ENCODE data around the gene MAPRE3.

Gene MAPRE3

GRCh38 chr2:27029051-27029450 is 58.6 kb downstream of the MAPRE3 start:
- no peak for DNase-seq
- H3K27me3 Mint-ChIP-seq = no peaks in the 10 kb centered on the region
- H3K27ac Mint-ChIP-seq = no peak overlapping the region
- no peaks in the 10 kb centered on the region for H3K9me3 Mint-ChIP-seq
- no peak for ATAC-seq
- H3K4me1 Mint-ChIP-seq = peaks cover 57% of the 10 kb centered on the region
- H3K4me3 Mint-ChIP-seq = no peak overlapping the region

- DNase-seq = peak; percentile 78 to 79
- peak; percentile 99 for ATAC-seq
- H3K27ac Mint-ChIP-seq = peak within 1 kb of the TSS; percentile 96
- H3K4me1 Mint-ChIP-seq = peaks cover 78% of the 10 kb centered on the region
- no peaks in the 10 kb centered on the region for H3K9me3 Mint-ChIP-seq
- peak within 1 kb of the TSS; percentile 93 to 96 for H3K4me3 Mint-ChIP-seq
- H3K27me3 Mint-ChIP-seq = no peaks in the 10 kb centered on the region
These were observed 62.2 kb downstream of the MAPRE3 start, which contains the start of gene TMEM214 for GRCh38 chr2:27032495-27033252. TMEM214 (plus strand) TSS chr2:27032965; CDS start chr2:27033016, 51 bp downstream.

DNA sequence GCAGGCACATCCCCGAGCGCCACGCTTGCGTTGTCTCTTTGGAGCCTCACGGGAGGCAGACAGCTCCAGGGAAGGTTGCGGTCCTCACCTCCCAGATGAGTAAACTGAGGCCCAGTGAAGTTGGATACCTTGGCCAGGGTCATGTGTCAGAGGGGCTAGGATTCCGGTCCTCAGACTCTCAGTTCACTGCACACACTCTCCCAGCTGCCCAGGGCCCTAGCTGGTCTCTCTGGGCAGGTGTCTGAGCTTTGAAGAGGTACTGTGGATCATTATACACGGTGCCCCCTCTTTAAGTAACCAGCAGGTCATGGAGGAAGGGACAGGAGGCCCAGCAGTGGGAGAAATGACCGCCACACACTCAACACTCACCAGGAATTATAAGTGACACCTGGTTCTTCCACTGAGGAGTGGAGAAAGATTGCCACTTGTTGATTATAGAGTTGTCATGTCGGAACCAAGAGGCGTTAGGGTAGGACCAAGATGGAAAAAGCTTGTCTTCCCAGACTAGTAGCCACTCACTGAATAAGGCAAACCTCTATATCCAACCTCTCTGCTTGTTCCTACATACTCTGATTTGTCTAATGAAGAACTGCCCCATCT is 62.9 kb downstream of the MAPRE3 start:
- DNase-seq = no peak
- peak; percentile 4 for ATAC-seq
- Mint-ChIP-seq H3K27me3 (no peaks in the 10 kb centered on the region), H3K4me1 (peaks cover 71% of the 10 kb centered on the region), H3K4me3 (peak overlapping the region; percentile 93 to 96), H3K27ac (peak overlapping the region; percentile 81 to 96), H3K9me3 (no peaks in the 10 kb centered on the region)

GRCh38 chr2:27038012-27038411 is 67.6 kb downstream of the MAPRE3 start:
- Mint-ChIP-seq H3K4me1 (peaks cover 34% of the 10 kb centered on the region), H3K27ac (no peak overlapping the region), H3K9me3 (no peaks in the 10 kb centered on the region), H3K27me3 (no peaks in the 10 kb centered on the region), H3K4me3 (no peak overlapping the region)
- ATAC-seq (no peak), DNase-seq (no peak)

DNA sequence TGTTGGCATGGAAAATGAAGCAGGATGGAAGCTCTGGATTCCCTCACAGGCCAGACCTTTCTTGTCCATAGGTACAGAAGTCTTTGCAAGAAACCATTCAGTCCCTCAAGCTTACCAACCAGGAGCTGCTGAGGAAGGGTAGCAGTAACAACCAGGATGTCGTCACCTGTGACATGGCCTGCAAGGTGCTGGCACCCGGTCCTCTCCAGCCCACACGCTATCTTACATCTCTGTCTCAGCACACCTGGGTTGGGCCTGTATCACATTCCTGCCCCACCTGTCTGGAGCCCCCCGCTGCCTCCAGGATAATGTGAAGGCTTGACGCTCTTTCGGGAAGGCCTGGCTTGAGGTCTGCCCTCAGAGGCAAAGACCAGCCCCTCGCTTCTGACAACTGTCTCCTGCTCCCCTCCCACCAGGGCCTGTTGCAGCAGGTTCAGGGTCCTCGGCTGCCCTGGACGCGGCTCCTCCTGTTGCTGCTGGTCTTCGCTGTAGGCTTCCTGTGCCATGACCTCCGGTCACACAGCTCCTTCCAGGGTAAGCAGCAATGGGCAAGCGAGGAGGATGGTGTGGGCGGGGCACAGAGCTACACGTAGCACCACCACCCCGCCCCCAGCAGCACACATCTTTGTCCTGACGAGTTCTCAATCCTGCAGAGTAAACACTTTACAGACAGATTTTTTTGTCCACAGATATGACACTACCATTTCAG is 68.3 kb downstream of the MAPRE3 start:
- Mint-ChIP-seq H3K27me3 (no peaks in the 10 kb centered on the region), H3K4me3 (no peak overlapping the region), H3K27ac (peak overlapping the region in 1 of 2 donors; percentile 86), H3K4me1 (peaks cover 28% of the 10 kb centered on the region), H3K9me3 (no peaks in the 10 kb centered on the region)
- DNase-seq = no peak
- no peak for ATAC-seq

DNA sequence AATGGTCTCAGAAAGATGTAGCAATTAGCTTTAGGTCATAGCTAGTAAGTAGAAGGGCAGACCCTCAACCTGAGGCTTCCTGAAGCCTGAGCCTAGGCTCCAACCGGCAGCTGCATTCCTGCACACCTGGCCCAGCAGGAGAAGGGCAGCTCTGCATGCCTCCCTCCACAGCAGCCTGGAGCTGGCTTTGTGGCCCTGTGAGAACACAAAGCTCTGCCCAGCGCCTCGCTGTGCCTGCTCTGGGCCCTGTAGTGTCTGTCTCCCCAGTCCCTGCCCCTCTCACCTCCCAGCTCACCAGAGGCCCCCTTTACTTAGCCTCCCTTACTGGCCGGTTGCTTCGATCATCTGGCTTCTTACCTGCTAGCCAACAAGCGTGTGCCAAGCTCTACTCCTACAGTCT is 69.0 kb downstream of the MAPRE3 start:
- DNase-seq (no peak), ATAC-seq (no peak)
- peak overlapping the region in 1 of 2 donors; percentile 59 for H3K27ac Mint-ChIP-seq
- H3K9me3 Mint-ChIP-seq = no peaks in the 10 kb centered on the region
- H3K4me1 Mint-ChIP-seq = peaks cover 22% of the 10 kb centered on the region
- no peaks in the 10 kb centered on the region for H3K27me3 Mint-ChIP-seq
- no peak overlapping the region for H3K4me3 Mint-ChIP-seq

DNA sequence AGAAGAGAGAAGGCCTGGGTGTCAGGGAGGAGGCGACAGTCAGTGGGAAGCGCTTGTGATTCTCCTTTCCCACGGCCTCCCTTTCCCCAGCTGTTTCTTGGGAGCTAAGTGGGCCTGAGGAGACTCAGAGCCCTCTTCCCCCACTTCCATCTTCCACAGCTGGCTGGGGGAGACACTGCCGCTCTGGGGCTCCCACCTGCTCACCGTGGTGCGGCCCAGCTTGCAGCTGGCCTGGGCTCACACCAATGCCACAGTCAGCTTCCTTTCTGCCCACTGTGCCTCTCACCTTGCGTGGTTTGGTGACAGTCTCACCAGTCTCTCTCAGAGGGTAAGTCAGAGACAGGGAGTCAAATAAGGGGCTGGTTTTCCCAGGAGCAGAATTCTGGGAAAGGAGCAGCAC is 69.4 kb downstream of the MAPRE3 start:
- DNase-seq (no peak), ATAC-seq (no peak)
- Mint-ChIP-seq H3K27me3 (no peaks in the 10 kb centered on the region), H3K4me1 (peaks cover 17% of the 10 kb centered on the region), H3K4me3 (no peak overlapping the region), H3K9me3 (no peaks in the 10 kb centered on the region), H3K27ac (peak overlapping the region in 1 of 2 donors; percentile 59)

GRCh38 chr2:27040282-27040681 is 69.8 kb downstream of the MAPRE3 start:
- H3K4me1 Mint-ChIP-seq = peaks cover 13% of the 10 kb centered on the region
- DNase-seq (no peak), ATAC-seq (no peak)
- no peak overlapping the region for H3K27ac Mint-ChIP-seq
- no peaks in the 10 kb centered on the region for H3K9me3 Mint-ChIP-seq
- no peaks in the 10 kb centered on the region for H3K27me3 Mint-ChIP-seq
- no peak overlapping the region for H3K4me3 Mint-ChIP-seq

DNA sequence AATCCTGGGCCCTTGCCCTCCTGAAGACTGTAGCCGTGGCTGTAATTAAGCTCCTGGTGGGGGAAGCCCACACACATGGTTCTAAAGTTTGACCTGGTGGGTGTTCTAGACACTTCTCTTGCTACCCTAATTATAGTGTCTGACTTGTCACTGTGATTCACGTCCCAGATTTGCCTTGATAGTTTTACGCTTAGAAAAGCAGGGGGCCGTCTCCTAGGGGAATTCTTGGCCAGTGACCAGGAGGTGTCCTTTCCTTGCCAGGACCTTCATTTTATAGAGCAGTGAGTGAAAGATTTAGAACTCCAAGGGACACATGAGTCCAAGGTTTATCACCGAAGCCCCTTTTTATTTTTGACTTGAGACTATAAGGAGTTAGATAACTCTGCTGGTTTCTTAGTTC is 71.3 kb downstream of the MAPRE3 start:
- H3K27me3 Mint-ChIP-seq = no peaks in the 10 kb centered on the region
- H3K4me1 Mint-ChIP-seq = no peaks in the 10 kb centered on the region
- no peak for DNase-seq
- H3K27ac Mint-ChIP-seq = no peak overlapping the region
- no peaks in the 10 kb centered on the region for H3K9me3 Mint-ChIP-seq
- ATAC-seq = no peak
- H3K4me3 Mint-ChIP-seq = no peak overlapping the region

- Mint-ChIP-seq H3K4me1 (no peaks in the 10 kb centered on the region), H3K9me3 (no peaks in the 10 kb centered on the region), H3K27ac (peak overlapping the region in 1 of 2 donors; percentile 20), H3K27me3 (no peaks in the 10 kb centered on the region), H3K4me3 (no peak overlapping the region)
- ATAC-seq (no peak), DNase-seq (no peak)
These were observed 71.8 kb downstream of the MAPRE3 start for GRCh38 chr2:27042159-27042661.

- Mint-ChIP-seq H3K4me1 (no peaks in the 10 kb centered on the region), H3K27me3 (no peaks in the 10 kb centered on the region), H3K9me3 (no peaks in the 10 kb centered on the region), H3K27ac (no peak overlapping the region), H3K4me3 (no peak overlapping the region)
- no peak for ATAC-seq
- DNase-seq = no peak
These were observed 72.7 kb downstream of the MAPRE3 start for GRCh38 chr2:27042985-27043634.

DNA sequence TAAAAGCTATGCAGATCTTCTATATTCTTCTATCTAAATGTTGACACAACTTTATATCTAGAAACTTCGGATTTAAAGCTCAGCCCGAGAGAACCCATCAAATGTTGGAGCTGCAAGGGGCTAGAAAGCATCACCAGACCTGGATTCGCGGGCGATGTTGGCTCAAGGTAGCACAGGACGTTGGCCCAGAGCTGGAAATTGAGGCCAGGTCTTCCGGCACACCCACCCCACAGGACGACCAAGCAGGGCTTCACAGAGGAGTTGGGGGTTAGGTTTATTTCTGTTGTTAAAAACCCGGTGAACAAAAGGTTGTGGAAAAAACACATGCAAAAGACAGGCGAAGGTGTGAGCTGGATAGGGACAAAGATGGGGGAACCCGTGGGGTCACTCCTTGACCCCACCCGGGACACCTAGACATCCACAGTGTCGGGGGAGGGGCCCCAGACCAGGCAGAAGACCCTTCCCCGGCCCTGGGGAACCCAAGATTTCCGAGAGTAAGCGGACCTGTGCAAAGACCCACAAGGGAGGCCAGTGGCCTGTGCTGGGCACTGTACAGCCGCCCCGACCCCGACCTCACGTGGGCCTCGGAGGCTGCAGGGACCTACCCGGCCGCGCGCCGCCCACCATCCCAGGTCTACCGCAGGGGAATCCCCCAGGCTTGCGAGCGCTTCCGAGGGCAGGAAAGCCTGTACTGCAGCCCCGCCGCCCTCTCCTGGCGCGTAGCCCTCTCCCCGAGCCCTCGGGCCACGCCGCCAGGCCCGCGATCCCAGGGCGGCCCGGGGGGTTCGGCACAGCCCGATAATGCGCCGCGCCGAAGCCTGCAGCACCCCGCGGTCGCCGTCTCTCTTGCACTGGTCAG is 79.2 kb downstream of the MAPRE3 start:
- peaks cover 0 to 6% of the 10 kb centered on the region in 2 donors for H3K9me3 Mint-ChIP-seq
- peaks cover 41% of the 10 kb centered on the region for H3K4me1 Mint-ChIP-seq
- ATAC-seq = peak; percentile 39
- peak overlapping the region; percentile 98 to 100 for H3K27ac Mint-ChIP-seq
- peak; percentile 72 to 79 for DNase-seq
- peak overlapping the region; percentile 89 to 95 for H3K4me3 Mint-ChIP-seq
- no peaks in the 10 kb centered on the region for H3K27me3 Mint-ChIP-seq

DNA sequence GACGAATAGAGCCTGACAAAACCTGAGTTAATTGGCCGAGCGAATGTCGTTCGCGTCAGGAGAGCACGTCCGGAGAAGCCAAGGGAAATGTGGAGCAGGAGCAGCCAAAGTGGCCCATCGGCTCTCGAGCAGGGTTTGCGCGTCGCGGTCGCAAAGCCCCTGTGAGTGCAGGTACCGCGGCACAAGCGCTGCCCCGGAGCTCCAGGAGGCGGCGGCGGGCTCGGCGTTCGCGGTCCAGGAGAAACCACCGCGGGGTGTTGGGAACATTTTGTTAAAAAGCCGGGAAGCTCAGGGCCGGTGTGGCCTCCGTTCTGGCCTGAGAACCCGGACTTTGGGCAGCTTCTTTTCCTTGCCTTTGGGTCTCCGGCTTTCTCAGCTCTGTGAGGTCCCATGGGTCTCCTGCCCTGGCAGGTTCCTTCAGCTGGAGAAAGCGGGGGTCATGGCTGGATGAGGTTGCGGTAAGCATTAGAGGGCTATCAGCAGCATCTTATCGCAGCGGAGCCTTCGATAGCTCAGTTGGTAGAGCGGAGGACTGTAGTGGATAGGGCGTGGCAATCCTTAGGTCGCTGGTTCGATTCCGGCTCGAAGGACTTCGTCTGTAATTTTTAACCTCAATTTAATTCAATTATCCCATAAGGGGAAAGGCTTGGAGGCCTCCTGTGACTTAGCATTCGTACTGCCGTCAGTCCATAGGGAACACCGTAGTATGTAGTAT is 80.0 kb downstream of the MAPRE3 start:
- peak overlapping the region; percentile 89 to 95 for H3K4me3 Mint-ChIP-seq
- DNase-seq = peak; percentile 94 to 95
- no peaks in the 10 kb centered on the region for H3K27me3 Mint-ChIP-seq
- H3K27ac Mint-ChIP-seq = peak overlapping the region; percentile 98 to 100
- ATAC-seq = peak; percentile 75
- H3K4me1 Mint-ChIP-seq = peaks cover 41% of the 10 kb centered on the region
- peaks cover 0 to 6% of the 10 kb centered on the region in 2 donors for H3K9me3 Mint-ChIP-seq

Measured in stimulated activated naive CD8-positive, alpha-beta T cell treated with anti-CD3 and anti-CD28 coated beads, Interleukin-15, amount 100 ng/mL, for 72 hours (primary cell).